GM18508 (cell line): ENCODE data around the gene SERPINA5.

Experiments
- ATAC-seq: cut with Tn5 transposase; IDR thresholded peaks from one replicate; pipeline ENCODE4 v1.9.1; 2021; ENCODE audit warnings: moderate number of reproducible peaks; ENCODE audit not compliant: insufficient read depth, unreplicated experiment

The SERPINA5 gene

DNA sequence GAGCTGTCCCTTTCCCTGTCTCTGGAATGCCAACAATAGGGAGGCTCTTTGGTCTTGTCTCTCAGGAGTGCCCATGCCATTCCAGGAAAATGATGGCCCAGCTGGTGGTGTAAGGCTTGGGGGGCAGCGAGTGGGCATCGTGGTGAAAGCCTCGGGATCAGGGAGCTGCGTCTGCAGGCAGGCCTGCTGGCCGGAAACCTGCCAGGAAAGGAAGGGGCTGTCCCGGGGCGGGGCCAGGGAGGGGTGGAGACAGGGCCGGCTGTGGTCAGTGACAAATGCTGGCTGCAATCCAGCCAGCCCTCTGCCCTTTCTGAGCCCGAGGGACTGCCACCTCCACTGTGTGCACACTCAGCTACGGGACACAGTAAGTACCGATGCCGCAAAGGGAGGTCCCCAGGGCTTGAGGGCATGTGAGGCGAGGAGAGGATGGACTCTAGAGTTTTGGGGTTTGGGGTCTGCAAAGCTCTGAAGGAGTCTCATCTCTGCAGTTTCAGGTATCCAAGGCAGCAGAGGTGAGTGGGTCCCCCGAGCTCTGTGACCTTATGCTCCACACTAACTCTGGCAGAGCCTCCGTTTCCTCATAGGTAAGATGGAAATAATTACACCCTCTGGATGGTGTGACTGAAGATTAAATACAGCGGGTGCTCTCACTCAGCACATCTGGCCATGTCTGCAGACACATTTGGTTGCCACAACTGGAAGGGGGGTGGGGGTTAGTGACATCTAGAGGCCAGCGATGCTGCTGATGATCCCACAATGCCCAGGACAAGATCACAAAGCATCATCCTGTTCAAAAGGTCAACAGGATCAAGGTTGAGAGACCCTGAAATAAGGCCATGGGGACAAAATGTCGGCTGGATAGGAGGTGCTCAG is at the start of gene SERPINA5:
Gene SERPINA5 (plus strand): TSS at position 300 of the 873 bp plus-strand sequence. CDS start 5,937 bp downstream, outside the sequence.
- ATAC-seq: no peak

DNA sequence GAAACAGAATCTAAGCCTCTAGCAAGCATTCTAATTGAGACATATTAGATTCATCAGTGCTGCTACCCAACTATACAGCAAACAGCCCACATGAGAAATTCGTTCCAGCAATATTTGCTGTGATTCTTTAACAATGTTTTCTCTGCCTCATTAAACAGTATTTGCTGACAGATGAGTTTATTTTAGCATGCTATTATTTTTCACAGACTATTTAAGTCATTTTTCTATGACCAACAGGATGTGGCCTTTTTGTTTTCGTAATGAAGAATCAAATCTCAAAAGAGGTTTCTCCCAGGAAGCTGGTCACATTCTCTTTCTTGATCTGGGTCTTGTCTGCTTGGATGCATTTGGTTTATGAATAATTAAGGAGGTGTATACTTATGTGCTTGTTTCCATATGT is 48.8 kb upstream of the SERPINA5 start:
- ATAC-seq: no peak

- no peak for ATAC-seq
Measured at GRCh38 chr14:94535506-94535905, 45.7 kb upstream of the SERPINA5 start.

GRCh38 chr14:94536836-94537235 is 44.4 kb upstream of the SERPINA5 start:
- ATAC-seq: no peak

- ATAC-seq: no peak
Measured at GRCh38 chr14:94538070-94538740, 43.0 kb upstream of the SERPINA5 start.

- ATAC-seq: no peak
Measured at GRCh38 chr14:94539181-94539580, 42.0 kb upstream of the SERPINA5 start.

- ATAC-seq: no peak
Measured at GRCh38 chr14:94540031-94540794, 41.0 kb upstream of the SERPINA5 start.

DNA sequence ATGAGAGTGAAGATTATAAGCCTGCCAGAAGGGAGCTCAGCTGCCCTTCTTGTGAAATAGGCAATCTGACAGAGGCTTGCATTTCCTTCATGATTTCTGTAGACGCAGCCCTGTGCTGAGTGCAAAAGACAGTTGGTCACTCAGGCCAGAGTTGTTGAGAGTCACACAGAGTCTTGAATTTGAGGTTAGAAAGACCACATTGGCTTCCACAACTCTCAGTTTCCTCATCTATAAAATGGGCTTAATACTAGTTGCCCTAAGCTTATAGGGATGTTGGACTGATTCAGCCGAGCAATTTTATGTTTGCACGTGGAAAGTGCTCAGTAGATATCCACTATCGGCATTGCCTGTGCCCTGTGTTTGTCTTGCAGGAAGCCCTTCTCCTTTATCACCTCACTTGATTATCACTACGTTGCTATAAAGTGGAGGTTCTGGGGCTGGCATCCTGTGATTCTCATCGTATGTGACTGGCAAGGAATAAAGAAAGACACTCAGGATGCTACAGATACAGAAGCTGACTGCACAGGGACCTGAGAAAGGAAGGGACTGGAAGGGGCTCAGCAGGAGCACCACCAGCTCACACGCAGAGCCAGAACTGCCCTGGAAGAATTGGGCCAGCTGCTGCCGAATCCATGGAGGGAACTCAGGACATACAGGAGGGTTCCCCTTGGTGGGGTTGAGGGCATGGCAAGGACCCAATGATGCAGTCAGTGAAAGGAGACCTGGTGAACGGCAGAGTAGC is 39.8 kb upstream of the SERPINA5 start:
- no peak for ATAC-seq

- no peak for ATAC-seq
Measured at GRCh38 chr14:94542111-94542810, 39.0 kb upstream of the SERPINA5 start.

- ATAC-seq: no peak
Measured at GRCh38 chr14:94542811-94543440, 38.3 kb upstream of the SERPINA5 start.

DNA sequence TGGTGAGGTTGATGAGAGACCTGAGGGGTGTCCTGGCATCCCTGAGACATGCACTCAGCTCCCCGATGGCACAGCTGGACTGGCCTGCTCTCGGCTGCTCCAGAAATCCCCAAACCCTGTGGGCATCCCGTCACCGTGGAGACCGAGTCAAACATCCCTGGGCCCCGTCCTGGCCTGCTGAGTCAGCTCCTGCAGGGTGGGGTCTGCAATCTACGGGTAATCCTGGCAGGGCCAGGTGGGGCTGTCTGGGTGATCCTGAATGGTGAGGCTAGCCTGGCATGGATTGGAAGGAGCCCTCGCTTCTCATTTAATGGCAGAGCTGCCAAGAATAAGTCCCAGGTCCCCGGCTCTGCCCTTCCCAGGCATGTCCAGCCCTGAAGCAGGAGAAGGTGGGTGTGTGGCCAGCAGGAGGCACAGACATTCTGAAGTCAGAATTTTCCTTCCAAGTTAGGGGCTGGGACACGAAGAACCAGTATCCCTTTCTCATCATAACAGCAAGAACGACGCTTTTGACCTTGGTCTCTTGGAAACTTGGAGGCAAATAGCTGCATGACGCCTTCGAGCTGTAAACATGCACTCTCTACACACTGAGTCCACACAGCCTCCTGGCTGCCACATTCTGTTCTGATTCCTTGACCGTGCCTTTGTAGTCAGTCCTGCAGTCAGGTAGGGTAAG is 37.6 kb upstream of the SERPINA5 start:
- no peak for ATAC-seq

- no peak for ATAC-seq
Measured at GRCh38 chr14:94544726-94545125, 36.5 kb upstream of the SERPINA5 start.

DNA sequence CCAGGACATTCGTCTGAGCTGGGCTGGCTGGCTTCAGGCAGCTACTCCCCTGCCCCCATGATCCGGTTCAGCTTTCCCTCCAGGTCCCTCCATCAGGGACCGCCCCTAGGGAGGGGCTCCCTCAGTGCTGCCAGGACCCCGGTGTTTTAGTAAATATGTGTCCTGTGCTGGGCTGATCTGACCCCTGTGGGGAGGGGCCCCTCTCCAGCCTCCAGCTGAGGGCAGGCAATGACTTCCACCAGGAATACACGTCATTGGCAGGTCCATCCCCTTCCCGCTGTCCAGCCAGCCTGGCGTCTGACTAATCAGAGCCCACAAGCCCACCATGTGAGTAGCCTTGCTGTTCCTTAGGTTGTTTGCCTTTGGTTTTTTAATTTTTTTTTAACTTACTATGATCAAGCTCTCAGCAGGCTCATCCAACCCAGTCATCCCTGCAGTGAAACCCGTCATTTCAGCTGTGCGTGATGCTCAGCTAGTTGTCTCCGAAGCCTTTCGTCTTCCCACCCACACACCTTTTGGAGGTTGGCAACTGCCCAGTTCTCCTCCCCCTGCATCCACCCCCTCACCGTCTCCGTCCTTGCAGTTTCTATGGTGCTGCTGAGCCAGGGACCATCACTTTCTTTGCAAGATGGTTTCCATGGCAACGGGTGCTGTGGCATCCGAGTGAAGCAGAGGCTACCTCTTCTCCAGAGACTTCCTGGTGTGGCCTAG is 35.9 kb upstream of the SERPINA5 start:
- ATAC-seq: no peak

GRCh38 chr14:94547151-94547680 is 34.0 kb upstream of the SERPINA5 start:
- ATAC-seq: no peak

DNA sequence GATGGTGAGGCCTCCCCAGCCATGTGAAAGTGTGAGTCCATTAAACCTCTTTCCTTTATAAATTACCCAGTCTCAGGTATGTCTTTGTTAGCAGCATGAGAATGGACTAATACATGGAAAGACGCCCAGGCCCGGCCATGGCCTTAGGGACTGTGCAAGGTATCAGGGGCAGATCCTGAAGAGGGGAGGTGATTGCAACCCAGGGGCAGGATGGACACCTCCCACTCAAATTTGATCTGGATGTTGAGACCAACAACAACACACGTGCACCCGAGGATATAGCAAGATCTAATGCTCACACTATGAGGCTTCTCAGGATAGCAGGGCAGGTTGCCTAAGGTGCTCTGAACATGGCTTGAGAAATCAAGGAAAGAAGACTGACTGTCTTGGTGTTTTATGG is 33.5 kb upstream of the SERPINA5 start:
- no peak for ATAC-seq

- ATAC-seq: no peak
Measured at GRCh38 chr14:94548131-94548998, 32.9 kb upstream of the SERPINA5 start.
